A172 (cell line): ENCODE data around the gene P2RY11. TPM values are rescaled to one million over a fixed set of nuclear protein-coding genes. Genes with fewer than 3 reads are reported as not detected.

Source experiments
- DNase-seq: peaks from one replicate; pipeline ENCODE4 v3.0.0-alpha.2; 2015; ENCODE audit warnings: low spot score
- total RNA-seq: library from RNA; depleted of rRNA; stranded (reverse); fragments of >200 nt; shearing (Covaris generic); gene quantifications from 2 replicates; pipeline ENCODE4 v1.2.3, GENCODE V29; 2014; rRNA removed

The P2RY11 gene
- total RNA-seq, 1 experiment from 2014 or later = 1.5 TPM

GRCh38 chr19:10141479-10141878, 30.0 kb downstream of the P2RY11 start:
- no peak for DNase-seq

DNA sequence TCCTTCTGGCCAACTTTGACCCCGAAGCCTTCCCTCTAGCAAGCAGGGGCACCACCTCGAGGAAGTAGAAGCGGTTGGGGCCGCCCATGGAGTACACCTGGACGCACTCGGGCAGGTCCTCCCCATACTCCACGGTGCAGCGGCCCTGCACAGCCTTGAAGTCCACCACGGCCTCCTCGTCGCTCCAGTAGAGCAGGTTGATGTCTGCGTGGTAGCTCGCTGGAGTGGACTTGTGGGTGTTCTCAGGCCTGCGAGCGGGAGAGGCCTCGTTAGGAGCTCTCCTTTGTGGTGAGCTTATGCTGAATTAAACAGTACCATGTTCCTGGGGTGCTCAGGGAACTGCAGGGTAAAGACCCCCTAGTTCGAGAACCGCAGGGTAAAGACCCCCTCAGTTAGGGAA, 30.5 kb downstream of the P2RY11 start:
- DNase-seq = no peak

DNA sequence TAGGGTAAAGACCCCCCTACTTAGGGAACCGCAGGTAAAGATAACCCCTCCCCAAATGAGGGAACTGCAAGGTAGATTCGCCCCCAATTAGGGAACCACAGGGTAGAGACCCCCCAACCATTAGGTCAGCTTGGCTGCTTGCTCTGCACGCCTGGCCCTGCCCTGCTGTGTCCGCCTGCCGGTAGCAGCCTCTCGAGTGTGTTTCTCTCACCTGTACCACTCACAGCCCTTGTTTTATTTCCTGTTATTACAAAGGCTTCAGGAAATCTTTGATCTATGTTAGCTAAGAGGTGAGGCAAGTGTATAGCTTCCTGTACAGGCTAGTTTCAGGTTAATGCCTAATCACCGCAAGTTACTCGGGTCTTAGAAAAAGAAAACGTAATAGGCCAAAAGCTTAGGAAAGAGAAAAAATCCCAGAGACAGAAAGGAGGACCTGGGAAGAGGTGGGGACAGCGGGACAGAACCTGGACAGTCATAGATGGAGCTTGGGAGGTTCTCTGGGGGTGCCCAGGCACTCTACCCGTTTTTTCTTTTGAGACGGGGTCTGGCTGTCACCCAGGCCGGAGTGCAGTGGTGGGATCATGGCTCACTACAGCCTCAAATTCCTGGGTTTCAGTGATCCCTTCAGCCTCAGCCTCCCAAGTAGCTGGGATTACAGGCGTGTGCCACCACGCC, 31.3 kb downstream of the P2RY11 start:
- no peak for DNase-seq

DNA sequence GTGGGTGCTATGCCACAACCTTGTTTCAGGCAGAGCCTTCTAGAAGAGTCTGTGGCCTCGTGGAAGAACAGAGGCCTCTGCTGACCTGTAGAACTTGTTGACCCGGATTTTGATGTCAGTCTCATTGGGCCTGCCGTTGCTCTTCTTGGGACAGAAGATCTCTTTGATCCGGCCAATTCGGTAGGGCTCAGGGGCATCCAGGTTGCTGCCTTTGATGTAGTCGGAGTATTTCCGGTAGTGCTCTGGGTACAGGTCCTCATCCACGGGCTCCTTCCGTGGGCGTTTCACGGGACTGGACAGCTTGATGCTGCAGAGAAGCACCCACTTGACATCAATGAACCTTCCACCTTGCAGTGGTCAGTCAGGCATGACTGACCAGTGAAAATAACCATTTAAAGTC, 32.2 kb downstream of the P2RY11 start:
- no peak for DNase-seq

DNA sequence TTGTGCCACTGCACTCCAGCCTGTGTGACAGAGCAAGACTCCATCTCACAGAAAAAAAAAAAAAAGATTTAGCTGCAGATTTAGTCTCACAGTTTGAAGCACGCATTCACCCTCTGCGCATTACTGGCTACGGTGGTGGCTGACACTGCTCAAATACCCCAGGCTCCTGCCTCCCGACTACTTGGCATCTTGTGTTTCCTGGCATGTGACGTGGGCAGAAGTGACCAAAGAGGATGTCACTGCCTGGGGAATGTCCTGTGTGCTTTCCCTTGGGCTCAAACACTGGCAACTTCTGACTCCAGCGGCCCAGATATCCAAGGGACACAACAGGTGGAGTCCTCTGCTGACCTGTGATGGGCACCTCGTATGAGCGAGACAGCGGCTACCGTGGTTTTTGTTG, 32.9 kb downstream of the P2RY11 start:
- DNase-seq = no peak

DNA sequence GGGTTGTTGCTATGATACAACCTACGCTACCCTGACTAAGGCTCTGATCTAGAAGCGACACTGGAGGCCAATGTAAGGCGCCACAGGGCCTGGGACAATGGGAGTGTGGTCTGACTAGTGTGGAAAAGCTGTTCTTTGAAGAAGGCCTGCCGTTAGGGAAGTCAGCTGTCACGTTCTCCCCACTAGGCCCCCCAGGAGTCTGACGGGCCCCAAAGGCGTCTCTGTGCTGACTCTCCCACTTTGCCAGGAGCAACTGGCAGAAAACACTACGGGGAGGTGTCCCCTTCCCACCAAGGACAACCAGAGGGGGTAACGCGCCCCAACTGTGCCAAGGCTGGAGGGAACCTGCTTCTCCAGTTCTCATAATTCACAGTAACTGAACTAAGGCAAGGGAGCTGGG, 33.5 kb downstream of the P2RY11 start:
- no peak for DNase-seq

DNA sequence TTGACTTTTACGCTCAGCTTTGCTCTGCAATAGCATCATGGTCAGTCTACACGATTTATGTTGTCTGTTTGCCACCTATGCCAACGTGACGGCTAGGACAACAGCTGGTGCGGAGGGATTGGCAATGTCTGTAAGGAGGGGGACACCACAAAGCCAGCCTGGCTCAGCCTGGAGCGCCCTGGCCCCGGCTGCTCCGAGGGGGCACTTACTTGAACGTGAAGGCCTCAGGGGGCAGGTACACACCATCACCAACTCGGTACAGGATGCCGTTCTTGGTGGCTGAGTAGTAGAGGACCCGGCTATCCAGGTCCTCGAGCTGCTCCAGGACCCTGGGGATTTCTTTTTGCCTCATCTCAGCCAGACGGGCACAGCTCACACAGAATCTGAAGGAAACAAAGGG, 34.6 kb downstream of the P2RY11 start:
- DNase-seq = no peak

- DNase-seq = no peak
These were observed 37.9 kb downstream of the P2RY11 start for GRCh38 chr19:10149427-10149826.

- DNase-seq = no peak
These were observed 40.0 kb downstream of the P2RY11 start for GRCh38 chr19:10151521-10151920.

DNA sequence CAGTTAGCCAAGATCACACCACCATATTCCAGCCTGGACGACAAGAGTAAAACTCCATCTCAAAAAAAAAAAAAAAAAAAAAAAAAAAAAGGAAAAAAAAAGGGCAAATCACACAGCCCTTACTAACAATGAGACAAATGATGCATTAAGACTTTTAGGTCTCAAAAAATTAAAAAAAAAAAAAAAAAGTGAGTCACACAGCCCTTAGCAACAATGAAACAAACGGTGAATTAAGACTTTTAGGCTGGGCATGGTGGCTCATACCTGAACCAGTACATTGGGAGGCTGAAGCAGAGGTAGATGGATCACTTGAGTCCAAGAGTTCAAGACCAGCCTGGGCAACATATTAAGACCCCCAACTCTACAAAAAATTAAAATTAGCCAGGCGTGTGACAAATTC, 40.6 kb downstream of the P2RY11 start:
- DNase-seq = no peak

- DNase-seq = peak; percentile 8
These were observed 44.3 kb downstream of the P2RY11 start for GRCh38 chr19:10155839-10156238.

- no peak for DNase-seq
These were observed 46.6 kb downstream of the P2RY11 start for GRCh38 chr19:10158071-10158470.

GRCh38 chr19:10158485-10158884, 47.0 kb downstream of the P2RY11 start:
- no peak for DNase-seq

DNA sequence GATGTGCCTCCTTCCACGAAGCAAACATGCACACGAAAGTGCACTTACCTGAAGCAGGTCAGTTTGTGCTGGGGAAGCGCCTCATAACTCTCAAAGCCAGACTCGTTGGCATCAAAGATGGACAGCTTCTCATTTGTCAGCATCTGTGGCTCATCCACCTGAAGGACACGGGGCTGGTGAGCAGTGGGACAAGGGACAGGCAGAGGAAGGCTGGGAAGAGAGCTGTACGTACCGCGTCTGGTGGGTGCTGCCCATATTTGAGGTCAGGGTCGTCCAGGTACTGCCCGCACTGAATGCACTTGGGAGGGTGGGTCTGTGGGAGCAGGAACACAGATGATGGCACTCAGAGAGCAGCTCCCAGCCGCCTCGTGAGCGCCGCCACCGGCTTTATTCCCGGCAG, 48.1 kb downstream of the P2RY11 start:
- DNase-seq = no peak

DNA sequence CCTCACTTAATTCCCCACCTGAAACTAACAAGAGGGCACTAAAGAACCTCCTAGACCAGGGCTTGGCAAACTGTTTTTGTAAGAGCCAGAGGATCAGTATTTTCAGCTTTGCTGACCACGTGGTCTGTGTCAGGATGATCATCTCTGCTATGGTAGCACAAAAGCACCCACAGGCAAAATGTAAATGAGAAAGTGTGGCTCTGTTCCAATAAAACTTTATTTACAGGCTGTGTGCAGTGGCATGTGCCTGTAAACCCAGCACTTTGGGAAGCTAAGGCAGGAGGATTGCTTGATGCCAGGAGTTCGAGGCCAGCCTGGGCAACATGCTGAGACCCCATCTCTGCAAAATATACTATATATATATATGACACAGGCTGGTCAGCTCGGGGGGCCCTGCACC, 52.0 kb downstream of the P2RY11 start:
- no peak for DNase-seq

Other genes with a start within 250 kb of the P2RY11 start
- 0.77 and 2.2 TPM in 2 replicates for gene OLFM2, start 175.2 kb upstream of the P2RY11 start, total RNA-seq
- gene COL5A3, start 101.2 kb upstream of the P2RY11 start, total RNA-seq = 0.02 and 0.22 TPM in 2 replicates
- gene RDH8, start 98.2 kb upstream of the P2RY11 start, total RNA-seq = not detected in 2 replicates
- 16.5 and 20.4 TPM in 2 replicates for gene SHFL, start 25.4 kb upstream of the P2RY11 start, total RNA-seq
- 0.47 and 0.86 TPM in 2 replicates for gene ANGPTL6, start 9.0 kb upstream of the P2RY11 start, total RNA-seq
- 27.6 and 34.6 TPM in 2 replicates for gene PPAN, start 5.3 kb upstream of the P2RY11 start, total RNA-seq
- 305 and 379 TPM in 2 replicates for gene EIF3G, start 8.2 kb downstream of the P2RY11 start, total RNA-seq
- 99.5 and 132 TPM in 2 replicates for gene DNMT1, start 83.3 kb downstream of the P2RY11 start, total RNA-seq
- gene S1PR2, start 119.6 kb downstream of the P2RY11 start, total RNA-seq = 1.7 and 2.5 TPM in 2 replicates
- gene MRPL4, start 140.5 kb downstream of the P2RY11 start, total RNA-seq = 130 and 157 TPM in 2 replicates
- 0.22 TPM in 1 of 2 replicates, not detected in the other for gene ICAM1, start 159.4 kb downstream of the P2RY11 start, total RNA-seq
- gene ICAM4, start 175.3 kb downstream of the P2RY11 start, total RNA-seq = 0.09 and 0.24 TPM in 2 replicates
- gene ICAM5, start 178.3 kb downstream of the P2RY11 start, total RNA-seq = 0.19 and 0.53 TPM in 2 replicates
- gene ZGLP1, start 198.1 kb downstream of the P2RY11 start, total RNA-seq = 1.3 and 1.5 TPM in 2 replicates
- gene FDX2, start 204.3 kb downstream of the P2RY11 start, total RNA-seq = 50.7 and 57.2 TPM in 2 replicates
- 26.8 and 34.9 TPM in 2 replicates for gene RAVER1, start 221.8 kb downstream of the P2RY11 start, total RNA-seq
- 3.6 and 8.9 TPM in 2 replicates for gene ICAM3, start 227.9 kb downstream of the P2RY11 start, total RNA-seq